Measurements from ENCODE around the gene SPATC1L. TPM values are rescaled to one million over a fixed set of nuclear protein-coding genes. Genes with fewer than 3 reads are reported as not detected.

SPATC1L gene
- total RNA-seq, 2 donors from 2014 or later, result 29.5 to 31.9 TPM

DNA sequence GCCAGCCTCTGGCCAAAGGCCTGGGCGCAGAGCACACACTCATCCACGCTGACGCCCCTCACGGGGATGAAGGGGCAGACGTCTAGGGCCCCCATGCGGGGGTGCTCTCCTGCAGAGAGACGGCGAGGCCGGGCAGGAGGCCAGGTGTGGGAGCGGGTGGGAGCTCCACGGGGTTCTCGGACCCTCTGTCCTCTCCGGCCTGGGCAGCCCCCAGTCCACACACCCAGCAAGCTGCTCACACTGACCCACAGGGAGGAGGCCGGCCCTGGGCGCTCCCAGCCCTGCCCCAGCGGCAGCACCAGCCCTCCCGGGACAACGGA is 31.4 kb downstream of the SPATC1L start:
- Histone ChIP-seq H3K36me3 (ENCODE audit: control insufficient read depth, insufficient read depth, low read length) (no peaks in the 10 kb centered on the region), H3K9me3 (ENCODE audit: control insufficient read depth, low read length) (no peaks in the 10 kb centered on the region), H3K9ac (ENCODE audit: extremely low read depth, low read length, poor library complexity, severe bottlenecking) (no peak overlapping the region), H3K27me3 (ENCODE audit: control insufficient read depth, insufficient read depth, low read length, poor library complexity, severe bottlenecking) (no peaks in the 10 kb centered on the region), H3K4me3 (ENCODE audit: low read length) (no peak overlapping the region), H3K4me1 (ENCODE audit: control insufficient read depth, insufficient read depth, low read length) (peaks cover 9% of the 10 kb centered on the region), H3K27ac (ENCODE audit: low read depth, low read length) (no peak overlapping the region)
- H3K4me1 Mint-ChIP-seq, result peaks cover 3% of the 10 kb centered on the region
- H3K27ac Mint-ChIP-seq, result no peak overlapping the region
- H3K36me3 Mint-ChIP-seq (ENCODE audit: low read depth), result no peaks in the 10 kb centered on the region
- 78 to 80% methylated on average over 10 to 18 of the region's 18 CpGs for WGBS, 2 experiments (ENCODE audit: insufficient coverage in 1 of 2, insufficient read length in 1 of 2)
- DNase-seq, result no peak
- H3K9me3 Mint-ChIP-seq, result no peaks in the 10 kb centered on the region
- H3K27me3 Mint-ChIP-seq (ENCODE audit: insufficient read depth), result no peaks in the 10 kb centered on the region
- TF ChIP-seq, protein P1, sequence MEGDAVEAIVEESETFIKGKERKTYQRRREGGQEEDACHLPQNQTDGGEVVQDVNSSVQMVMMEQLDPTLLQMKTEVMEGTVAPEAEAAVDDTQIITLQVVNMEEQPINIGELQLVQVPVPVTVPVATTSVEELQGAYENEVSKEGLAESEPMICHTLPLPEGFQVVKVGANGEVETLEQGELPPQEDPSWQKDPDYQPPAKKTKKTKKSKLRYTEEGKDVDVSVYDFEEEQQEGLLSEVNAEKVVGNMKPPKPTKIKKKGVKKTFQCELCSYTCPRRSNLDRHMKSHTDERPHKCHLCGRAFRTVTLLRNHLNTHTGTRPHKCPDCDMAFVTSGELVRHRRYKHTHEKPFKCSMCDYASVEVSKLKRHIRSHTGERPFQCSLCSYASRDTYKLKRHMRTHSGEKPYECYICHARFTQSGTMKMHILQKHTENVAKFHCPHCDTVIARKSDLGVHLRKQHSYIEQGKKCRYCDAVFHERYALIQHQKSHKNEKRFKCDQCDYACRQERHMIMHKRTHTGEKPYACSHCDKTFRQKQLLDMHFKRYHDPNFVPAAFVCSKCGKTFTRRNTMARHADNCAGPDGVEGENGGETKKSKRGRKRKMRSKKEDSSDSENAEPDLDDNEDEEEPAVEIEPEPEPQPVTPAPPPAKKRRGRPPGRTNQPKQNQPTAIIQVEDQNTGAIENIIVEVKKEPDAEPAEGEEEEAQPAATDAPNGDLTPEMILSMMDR (conservative IDR thresholded peaks at IDR 0.05), result no peak
- H3K4me3 Mint-ChIP-seq, result no peak overlapping the region

DNA sequence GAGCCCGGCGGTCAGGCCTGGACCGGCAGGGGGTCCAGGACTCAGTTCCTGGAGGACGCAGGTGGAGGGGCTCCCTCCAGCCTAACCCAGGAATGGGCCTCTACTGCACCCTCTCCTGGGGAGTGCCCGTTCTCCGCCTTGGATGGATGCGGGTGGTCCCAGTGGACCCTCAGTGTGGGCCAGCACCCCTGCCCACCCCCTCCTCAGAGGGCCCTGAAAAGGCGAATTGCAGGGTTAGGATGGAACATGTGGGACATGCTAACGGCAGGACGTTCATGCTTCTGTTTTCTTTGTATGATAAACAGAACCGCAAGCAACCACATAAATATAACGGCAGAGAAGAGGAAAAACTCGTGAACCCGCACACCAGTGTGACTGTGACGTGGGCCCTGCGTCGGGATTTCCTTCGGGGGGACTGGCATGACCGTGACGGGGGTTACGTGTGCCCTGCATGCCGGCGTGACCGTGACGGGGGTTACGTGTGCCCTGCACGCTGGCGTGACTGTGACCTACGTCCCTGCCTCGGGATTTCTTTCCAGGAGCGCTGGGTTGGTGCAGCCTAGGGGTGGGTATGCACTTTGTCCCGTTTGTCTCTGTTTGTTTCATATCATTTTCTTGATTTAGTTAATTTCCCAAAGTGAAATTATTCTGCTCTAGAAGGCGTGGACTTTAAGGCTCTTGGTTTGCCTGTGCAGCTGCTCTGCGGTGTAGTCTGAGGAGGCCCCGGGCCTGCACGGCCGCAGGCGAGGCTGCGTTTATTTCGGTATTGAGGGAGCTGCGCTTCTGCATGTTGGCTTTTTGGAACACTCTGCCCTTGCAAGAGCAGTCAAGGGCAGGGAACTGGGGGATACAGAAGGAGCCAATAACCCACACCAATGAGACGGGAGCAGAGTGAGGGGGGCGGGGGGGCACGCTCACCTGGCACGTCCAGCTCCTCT is 32.0 kb downstream of the SPATC1L start:
- peaks cover 3% of the 10 kb centered on the region for H3K4me1 Mint-ChIP-seq
- peak overlapping the region; percentile 77 for H3K27ac Mint-ChIP-seq
- Histone ChIP-seq H3K36me3 (ENCODE audit: control insufficient read depth, insufficient read depth, low read length) (no peaks in the 10 kb centered on the region), H3K27me3 (ENCODE audit: control insufficient read depth, insufficient read depth, low read length, poor library complexity, severe bottlenecking) (no peaks in the 10 kb centered on the region), H3K9ac (ENCODE audit: extremely low read depth, low read length, poor library complexity, severe bottlenecking) (no peak overlapping the region), H3K4me3 (ENCODE audit: low read length) (no peak overlapping the region), H3K9me3 (ENCODE audit: control insufficient read depth, low read length) (no peaks in the 10 kb centered on the region), H3K27ac (ENCODE audit: low read depth, low read length) (no peak overlapping the region), H3K4me1 (ENCODE audit: control insufficient read depth, insufficient read depth, low read length) (peaks cover 9% of the 10 kb centered on the region)
- no peaks in the 10 kb centered on the region for H3K36me3 Mint-ChIP-seq (ENCODE audit: low read depth)
- H3K4me3 Mint-ChIP-seq, result no peak overlapping the region
- TF ChIP-seq, protein P1 (conservative IDR thresholded peaks at IDR 0.05), result no peak
- H3K27me3 Mint-ChIP-seq (ENCODE audit: insufficient read depth), result no peaks in the 10 kb centered on the region
- 94 to 95% methylated on average over 28 to 45 of the region's 45 CpGs for WGBS, 2 experiments (ENCODE audit: insufficient coverage in 1 of 2, insufficient read length in 1 of 2)
- no peaks in the 10 kb centered on the region for H3K9me3 Mint-ChIP-seq
- DNase-seq, result peak; percentile 48

DNA sequence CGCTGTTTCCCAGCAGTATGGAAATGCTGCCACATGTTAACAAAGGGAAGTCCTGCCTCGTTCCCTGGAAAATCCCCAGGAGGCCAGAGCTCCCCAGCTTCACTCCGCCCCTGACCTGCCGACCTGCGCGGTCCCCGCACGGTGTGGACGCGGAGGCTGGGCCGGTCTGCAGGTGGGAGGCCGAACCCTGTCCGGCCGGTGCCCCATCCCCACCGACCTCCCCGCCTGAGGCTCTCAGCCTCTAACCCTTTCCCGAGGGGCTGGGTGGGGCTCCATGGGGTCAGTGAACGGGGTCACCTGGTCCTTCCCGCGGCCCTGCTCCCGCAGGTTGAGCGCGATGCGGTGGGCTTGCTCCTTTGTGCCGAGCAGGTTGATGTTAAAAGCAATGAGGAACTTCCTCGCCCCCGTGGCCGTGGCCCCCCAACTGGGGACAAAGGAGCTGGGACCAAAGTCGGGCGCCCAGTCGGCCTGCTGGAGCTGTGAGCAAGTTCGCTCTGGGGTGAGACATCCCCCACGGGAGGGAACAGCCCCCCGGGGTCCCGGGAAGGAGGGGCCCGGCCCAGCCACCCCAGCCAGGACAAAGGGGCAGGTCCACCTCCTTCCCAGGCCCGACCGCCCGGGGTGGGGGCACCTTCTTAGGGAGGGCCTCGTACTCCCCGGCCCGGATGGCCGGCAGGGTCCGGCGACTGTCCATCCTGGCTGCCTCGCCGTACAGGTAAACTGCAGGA is 32.8 kb downstream of the SPATC1L start:
- H3K27me3 Mint-ChIP-seq (ENCODE audit: insufficient read depth), result no peaks in the 10 kb centered on the region
- no peak overlapping the region for H3K4me3 Mint-ChIP-seq
- 91% methylated on average over 21 to 47 of the region's 47 CpGs for WGBS, 2 experiments (ENCODE audit: insufficient coverage in 1 of 2, insufficient read length in 1 of 2)

More for the DNA sequence above, 32.8 kb downstream of the SPATC1L start:
- no peaks in the 10 kb centered on the region for H3K36me3 ChIP-seq (ENCODE audit: control insufficient read depth, insufficient read depth, low read length)
- no peak overlapping the region for H3K27ac Mint-ChIP-seq
- no peak overlapping the region for H3K27ac ChIP-seq (ENCODE audit: low read depth, low read length)
- no peaks in the 10 kb centered on the region for H3K9me3 ChIP-seq (ENCODE audit: control insufficient read depth, low read length)
- H3K4me1 ChIP-seq (ENCODE audit: control insufficient read depth, insufficient read depth, low read length), result peaks cover 9% of the 10 kb centered on the region
- peaks cover 3% of the 10 kb centered on the region for H3K4me1 Mint-ChIP-seq
- TF ChIP-seq, protein P1 (conservative IDR thresholded peaks at IDR 0.05), result no peak
- H3K9ac ChIP-seq (ENCODE audit: extremely low read depth, low read length, poor library complexity, severe bottlenecking), result no peak overlapping the region
- H3K36me3 Mint-ChIP-seq (ENCODE audit: low read depth), result no peaks in the 10 kb centered on the region
- H3K9me3 Mint-ChIP-seq, result no peaks in the 10 kb centered on the region
- DNase-seq, result peak; percentile 43
- H3K4me3 ChIP-seq (ENCODE audit: low read length), result no peak overlapping the region
- no peaks in the 10 kb centered on the region for H3K27me3 ChIP-seq (ENCODE audit: control insufficient read depth, insufficient read depth, low read length, poor library complexity, severe bottlenecking)
